DMS153 treated with DMSO at 0.1 percent for 48 hours (cell line): Measurements from ENCODE around the gene SQOR.

ENCODE experiments used
- DNase-seq: peaks from one replicate; lab custom pipeline; 2025; ENCODE audit not compliant: unreplicated experiment; lab: John Stamatoyannopoulos, UW

Gene SQOR

DNA sequence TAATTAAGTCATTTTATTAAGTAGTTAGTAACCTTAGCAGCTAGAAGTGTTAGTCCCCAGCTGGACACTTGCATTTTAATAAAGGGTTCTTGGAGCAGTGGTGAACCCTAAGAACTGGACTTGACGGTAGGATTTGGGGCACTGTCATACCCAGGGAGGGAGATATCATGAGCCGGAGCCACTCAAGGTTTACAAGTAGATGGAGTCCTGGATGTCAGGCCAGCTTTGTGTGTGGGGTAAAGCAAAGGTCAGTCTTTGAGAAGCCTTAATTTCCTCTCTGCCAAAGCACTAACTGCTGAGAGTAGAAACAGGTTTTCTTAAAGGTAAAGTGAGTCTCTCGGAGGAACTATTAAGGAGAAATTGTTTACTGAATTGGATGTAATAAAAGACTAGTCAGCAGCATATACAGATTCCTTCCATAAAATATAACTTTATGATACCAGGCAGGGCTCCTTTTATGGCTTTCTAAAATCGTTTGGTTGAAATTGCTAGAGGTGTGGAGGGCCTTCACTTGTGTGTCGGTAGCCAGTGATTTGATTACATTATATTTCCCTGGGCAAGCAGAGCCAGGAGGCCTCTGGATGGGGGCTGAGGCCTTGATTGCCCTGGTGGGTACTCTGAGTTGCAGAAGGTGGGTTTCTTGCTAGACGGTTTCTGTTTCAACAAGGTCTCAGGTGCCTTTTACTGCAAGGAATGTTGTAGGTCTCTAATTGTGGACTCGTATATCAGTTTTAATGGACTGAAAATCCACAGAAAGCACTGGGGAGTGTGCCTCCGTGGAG, 23.1 kb downstream of the SQOR start:
- DNase-seq, result no peak

GRCh38 chr15:45660231-45660979, 25.6 kb downstream of the SQOR start:
- DNase-seq, result no peak

DNA sequence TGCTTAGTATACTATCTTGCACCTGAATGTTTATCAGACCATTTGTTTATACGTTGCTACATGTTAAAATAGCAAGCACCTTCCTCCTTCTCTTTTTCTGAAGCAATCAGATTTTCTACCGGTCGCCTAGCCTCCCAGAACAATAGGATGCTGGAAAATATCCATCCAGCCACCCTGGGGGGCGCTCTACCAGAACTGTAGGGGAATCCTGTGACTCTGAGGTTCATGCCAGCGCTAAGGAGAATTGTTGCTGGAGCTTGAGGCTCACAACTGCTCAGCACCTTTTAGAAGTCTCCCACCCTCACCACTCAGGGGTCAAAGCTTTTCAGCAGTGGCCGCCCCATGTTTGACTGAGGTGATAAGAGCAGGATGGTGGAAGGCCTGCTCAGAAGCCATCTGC, 27.5 kb downstream of the SQOR start:
- no peak for DNase-seq

DNA sequence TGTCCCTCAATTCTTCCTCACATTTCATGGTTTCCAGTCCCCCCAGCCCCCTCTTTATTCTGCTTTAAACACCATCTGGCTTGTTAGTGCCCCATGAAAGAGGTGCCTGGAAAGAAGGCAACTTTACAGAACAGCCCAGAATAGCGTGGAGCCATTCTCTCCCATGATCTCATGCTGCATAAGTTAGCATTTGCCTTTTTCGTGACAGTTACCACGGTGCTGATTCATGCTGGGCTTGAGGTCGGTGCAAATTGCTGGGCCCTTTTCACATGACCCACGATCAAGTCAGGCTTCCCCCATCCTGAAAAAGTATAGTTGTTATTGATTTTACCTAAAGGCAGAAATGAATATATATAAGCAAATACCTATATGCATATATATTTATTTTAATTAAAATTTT, 29.6 kb downstream of the SQOR start:
- DNase-seq, result no peak

GRCh38 chr15:45665261-45665660, 30.4 kb downstream of the SQOR start:
- DNase-seq, result no peak

DNA sequence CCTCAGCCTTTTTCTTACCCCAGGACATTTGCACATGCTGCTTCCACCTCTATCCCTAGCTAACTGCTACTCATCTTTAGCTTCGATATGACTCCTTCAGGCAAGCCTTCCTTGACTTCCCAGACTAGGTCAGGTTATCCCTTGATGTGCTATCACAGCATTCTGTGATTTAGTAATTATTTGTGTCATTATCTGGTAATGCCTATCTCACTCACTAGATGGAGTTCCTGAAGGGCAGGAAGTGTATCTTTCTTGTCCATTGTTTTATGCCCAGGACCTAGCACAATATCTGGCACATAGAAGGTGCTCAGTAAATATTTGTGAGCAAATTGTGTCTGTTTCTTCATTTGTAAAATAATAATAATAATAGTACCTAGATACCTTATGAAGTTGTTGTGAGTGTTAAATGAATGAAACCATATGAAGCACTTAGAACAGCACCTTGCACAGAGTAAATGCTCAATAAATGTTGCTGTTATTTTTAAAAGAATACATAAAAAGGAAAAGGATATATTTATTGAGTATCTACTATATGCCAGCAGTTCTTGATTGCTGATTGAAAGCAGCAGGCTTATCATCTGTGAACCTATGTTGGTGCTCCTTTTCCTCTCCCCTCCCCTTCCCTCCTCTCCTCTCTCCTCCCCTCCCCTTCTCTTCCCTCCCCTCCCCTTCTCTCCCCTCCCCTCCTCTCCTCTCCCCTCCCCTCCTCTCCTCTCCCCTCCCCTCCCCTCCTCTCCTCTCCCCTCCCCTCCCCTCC, 31.5 kb downstream of the SQOR start:
- no peak for DNase-seq

GRCh38 chr15:45667002-45667401, 32.2 kb downstream of the SQOR start:
- no peak for DNase-seq

DNA sequence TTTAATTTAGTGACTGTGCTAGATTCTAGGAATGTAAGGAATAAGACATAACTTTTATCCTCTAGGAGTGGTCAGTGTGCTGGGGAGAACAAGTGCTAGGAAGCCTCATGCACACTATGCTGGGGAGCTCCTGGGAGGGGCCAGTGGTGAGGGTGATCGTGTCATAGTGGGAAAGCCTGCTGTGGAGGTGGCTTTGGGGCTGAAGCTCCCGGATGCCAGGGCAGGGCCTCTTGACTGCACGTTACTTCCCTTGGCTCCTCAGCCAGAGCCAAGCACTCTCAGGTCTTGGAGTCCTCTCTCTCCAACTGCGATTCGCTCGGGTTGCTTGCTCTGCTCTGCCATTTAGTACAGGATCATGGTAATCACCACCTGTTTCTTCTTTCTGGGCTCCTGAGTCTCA, 33.6 kb downstream of the SQOR start:
- no peak for DNase-seq

- no peak for DNase-seq
Observed at GRCh38 chr15:45669422-45669821, 34.6 kb downstream of the SQOR start.

GRCh38 chr15:45670091-45670490, 35.3 kb downstream of the SQOR start:
- DNase-seq, result no peak

GRCh38 chr15:45670511-45670910, 35.7 kb downstream of the SQOR start:
- no peak for DNase-seq

DNA sequence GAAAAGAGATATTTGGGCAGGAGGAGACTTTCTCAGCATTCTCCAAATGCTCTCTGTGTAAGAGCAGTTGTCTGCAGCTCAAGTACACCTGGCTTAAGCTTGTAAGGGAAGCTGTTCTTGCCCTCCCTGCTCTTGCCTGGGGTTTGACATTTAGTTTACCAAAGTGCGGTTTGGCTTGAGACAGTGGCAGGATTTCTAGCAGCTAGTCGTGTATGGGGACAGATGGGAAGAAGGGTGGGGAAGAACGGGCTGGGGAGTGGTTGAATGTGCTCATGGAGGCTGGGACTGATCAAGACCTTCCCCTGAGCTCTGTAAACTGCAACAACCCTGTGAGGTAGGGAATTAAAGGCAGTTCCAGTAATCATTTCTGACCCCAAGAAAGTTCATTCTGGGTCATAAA, 39.8 kb downstream of the SQOR start:
- no peak for DNase-seq

GRCh38 chr15:45677797-45678196, 43.0 kb downstream of the SQOR start:
- DNase-seq, result no peak

DNA sequence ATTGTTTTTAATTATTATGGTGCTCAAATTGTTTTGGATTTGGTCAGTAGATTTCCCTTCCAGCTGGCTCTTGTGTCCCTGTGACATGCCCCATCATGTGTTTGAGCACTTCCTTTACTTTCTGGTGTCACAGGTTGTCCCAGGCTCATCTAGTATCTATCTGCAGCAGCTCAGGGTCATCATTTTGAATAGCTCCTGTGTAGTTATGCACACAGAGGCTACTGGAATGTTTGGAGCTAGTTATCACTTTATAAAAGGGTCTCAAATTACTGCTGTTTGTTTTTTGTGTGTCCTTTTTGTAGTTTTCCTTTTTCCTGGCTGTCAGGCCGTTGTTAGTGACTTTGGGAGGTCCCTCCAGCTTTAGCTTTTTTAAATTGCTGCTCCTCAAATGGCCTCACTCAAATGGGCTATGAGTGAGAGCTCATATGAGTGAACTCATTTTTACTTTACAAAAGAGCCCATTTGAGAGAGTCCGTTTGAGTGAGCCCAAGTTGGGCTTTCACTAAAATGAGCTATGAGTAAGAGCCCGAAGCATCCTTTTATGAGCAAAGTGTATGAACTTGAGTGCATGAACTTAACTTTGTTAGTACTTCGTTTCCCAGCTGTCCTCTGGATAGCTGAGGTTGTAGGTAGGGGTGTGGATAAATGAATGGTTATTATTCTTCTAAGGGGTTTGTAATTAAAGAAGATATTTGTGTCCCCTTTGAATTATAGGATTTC, 43.8 kb downstream of the SQOR start:
- DNase-seq, result no peak

DNA sequence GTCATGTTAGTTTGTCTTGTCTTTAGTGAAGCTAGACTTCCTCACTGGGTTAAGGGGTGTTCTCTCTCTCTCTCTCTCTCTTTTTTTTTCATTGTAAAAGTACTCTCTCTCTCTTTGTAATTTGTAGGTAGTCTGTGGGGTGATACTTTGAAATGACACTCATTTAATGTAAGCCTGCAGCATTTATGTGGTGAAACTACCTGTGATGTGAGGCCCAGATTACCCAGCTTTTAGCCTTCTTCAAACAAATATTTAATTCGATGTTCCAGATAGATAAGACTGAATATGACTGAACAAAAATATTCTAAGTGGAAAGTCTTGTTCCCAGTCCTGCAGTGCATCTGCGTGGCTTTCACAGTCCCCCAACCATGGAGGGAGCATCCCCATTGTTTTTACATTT, 49.7 kb downstream of the SQOR start:
- no peak for DNase-seq

DNA sequence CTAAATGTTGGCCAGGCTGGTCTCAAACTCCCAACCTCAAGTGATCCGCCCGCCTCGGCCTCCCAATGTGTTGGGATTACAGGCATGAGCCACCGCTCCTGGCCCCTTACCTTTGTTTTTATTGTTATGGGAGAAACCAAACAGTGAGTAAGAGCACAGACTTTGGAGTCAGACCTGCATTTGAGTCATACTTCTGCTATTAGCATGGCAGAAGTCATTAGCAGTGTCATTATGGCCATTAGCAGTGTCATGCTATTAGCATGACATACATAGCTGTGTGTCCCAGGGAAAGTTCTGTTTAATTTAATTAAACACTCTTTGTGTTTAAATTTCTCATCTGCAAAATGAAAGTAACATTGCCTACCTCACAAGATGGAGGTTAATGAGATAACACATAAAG, 54.8 kb downstream of the SQOR start:
- no peak for DNase-seq

DNA sequence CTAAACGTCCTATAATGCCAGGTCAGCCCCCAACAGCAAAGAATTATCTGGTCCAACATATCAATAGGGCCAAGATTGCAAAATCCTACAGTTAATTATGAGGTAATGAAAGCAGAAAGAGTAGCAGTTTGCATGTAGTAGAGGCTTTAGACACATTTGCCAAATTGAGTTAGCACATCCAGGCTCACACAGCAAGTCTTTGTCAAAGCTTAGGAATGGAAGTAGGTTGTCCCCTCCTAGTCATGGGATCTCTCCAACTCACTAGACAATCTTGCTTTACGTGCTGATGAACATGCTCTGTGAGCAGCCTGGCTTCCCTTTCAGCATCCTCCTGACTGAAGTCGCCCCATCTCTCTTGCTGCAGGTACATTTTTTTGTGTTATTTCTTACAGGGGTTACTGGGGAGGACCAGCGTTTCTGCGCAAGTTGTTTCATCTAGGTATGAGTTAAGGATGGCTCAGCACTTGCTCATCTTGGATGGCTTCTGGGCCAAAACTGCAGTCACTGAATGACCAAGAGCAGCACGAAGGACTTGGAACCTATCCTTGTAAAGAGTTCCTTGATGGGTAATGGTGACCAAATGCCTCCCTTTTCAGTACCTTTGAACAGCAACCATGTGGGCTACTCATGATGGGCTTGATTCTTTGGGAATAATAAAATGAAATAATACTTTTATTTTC, 55.9 kb downstream of the SQOR start:
- no peak for DNase-seq

DNA sequence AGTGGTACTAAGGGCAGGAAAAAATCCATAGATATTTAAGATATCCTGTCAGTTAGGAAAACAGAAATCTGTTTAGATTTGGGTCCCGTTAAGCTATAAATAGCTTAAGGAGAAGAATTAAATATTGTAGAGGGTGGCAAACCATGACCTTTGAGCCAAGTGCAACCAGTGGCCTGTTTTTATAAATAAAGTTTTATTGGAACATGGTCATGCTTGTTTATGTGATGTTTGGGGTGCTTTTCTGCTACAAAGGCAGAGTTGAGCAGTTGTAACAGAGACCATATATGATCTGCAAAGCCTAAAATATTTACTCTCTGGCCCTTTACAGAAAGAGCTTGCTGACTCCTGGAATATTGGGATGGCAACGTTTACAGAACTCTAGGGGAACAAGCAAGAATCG, 66.3 kb downstream of the SQOR start:
- no peak for DNase-seq

DNA sequence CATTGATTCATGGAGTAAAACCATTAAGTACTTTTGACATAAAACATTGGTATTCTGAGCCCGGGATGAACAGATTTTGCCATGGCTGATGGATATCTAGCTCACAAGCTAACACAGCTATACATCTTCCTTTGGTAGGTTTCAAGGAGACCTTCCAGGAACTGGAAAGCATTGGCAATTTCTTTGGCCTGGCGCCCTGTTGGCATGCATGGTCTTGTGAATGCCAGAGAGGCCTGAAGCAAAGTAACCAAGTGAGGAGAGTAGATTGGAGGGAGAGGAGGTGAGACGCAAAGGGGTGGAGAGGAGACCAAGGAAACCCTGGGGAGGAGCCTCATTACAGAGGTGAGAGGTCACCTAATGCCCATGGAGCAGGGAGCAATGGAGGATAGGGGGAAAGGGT, 67.2 kb downstream of the SQOR start:
- DNase-seq, result no peak

- DNase-seq, result no peak
Observed at GRCh38 chr15:45703670-45704328, 69.0 kb downstream of the SQOR start.
